HCT116 (cell line): ENCODE data around the gene UBL5. TPM values are rescaled to one million over a fixed set of nuclear protein-coding genes. Genes with fewer than 3 reads are reported as not detected.

Source experiments
- ATAC-seq: fragments of 200-7000 bp; cut with Tn5 transposase; 2 replicates; pipeline ENCODE4 v1.9.1; 2020; ENCODE audit warnings: mild to moderate bottlenecking, moderate library complexity
- BruUV-seq: library from RNA; stranded (reverse); fragments of 400-500 nt; replicated peaks from 2 replicates; lab custom pipeline; 2021; lab: Mats Ljungman, UMichigan
- CTCF ChIA-PET: fragments of 300-600 bp; sonication (Branson Sonifier 250); formaldehyde crosslinking; loops from one replicate; lab custom pipeline; 2021; ENCODE audit warnings: antibody characterized with exemption; lab: Charles Lee
- POLR2A ChIA-PET: fragments of 300-600, 350-600 bp; sonication (Branson Sonifier 250); formaldehyde crosslinking; loops from one replicate; lab custom pipeline; 2021; ENCODE audit warnings: antibody characterized with exemption; lab: Charles Lee
- RAD21 ChIA-PET, 2 experiments: fragments of 300-600 bp; sonication (Branson Sonifier 250); formaldehyde crosslinking; loops; one replicate each; lab custom pipeline; 2023; ENCODE audit warnings: low total read pairs in 2 of 2; ENCODE audit not compliant: uncharacterized antibody in 2 of 2, unreplicated experiment in 2 of 2, low non-redundant PET in 1 of 2; lab: Charles Lee
- DNase-seq: peaks from one replicate; pipeline ENCODE4 v3.0.0-alpha.2; 2010; ENCODE audit warnings: low read depth, low spot score
- H2AFZ ChIP-seq: fragments of 200-600 bp; shearing (Covaris generic), sonication (generic); 2 replicates; pipeline ENCODE4 v1.6.1; 2017; ENCODE audit warnings: low read depth, mixed run types, mixed read lengths, antibody characterized with exemption, low read length; ENCODE audit not compliant: poor library complexity, severe bottlenecking
- H3K27ac ChIP-seq: 2 replicates; pipeline ENCODE4 v1.5.1; 2012; ENCODE audit warnings: low read depth, low read length
- H3K27me3 ChIP-seq: fragments of 200-600 bp; sonication (generic); 2 replicates; pipeline ENCODE4 v1.6.1; 2016; ENCODE audit warnings: mixed run types, low read length, mixed read lengths; ENCODE audit not compliant: insufficient read depth
- H3K36me3 ChIP-seq, 2 experiments: fragments of 200-500 bp in 1 of 2; fragments of 200-600 bp in 1 of 2; sonication (Bioruptor generic) in 1 of 2; sonication (generic) in 1 of 2; 2 replicates each; pipeline versions ENCODE4 v1.5.1 to v1.6.1; 2014 to 2016; ENCODE audit warnings: low read length in 2 of 2, inconsistent platforms in 1 of 2, mixed read lengths in 1 of 2, mixed run types in 1 of 2; ENCODE audit not compliant: insufficient read depth in 2 of 2, control insufficient read depth in 1 of 2
- H3K4me1 ChIP-seq, 2 experiments: fragments of 200-600 bp in 1 of 2; sonication (generic) in 1 of 2; 2 replicates each; pipeline versions ENCODE4 v1.5.1 to v1.6.1; 2012 to 2017; ENCODE audit warnings: low read length in 2 of 2, inconsistent platforms in 1 of 2, mild to moderate bottlenecking in 1 of 2, mixed read lengths in 1 of 2, mixed run types in 1 of 2, moderate library complexity in 1 of 2; ENCODE audit not compliant: insufficient read depth in 2 of 2, control insufficient read depth in 1 of 2
- H3K4me2 ChIP-seq: fragments of 200-600 bp; sonication (generic); 2 replicates; pipeline ENCODE4 v1.6.1; 2017; ENCODE audit warnings: mixed run types, low read length, mixed read lengths
- H3K4me3 ChIP-seq, 2 experiments: fragments of 200-600 bp in 1 of 2; sonication (generic) in 1 of 2; replicated peaks in 1 of 2; 2 replicates each; pipeline ENCODE4 v1.5.1; 2011 to 2016; ENCODE audit warnings: low read length in 2 of 2, control low read depth in 1 of 2, low read depth in 1 of 2, mild to moderate bottlenecking in 1 of 2, mixed read lengths in 1 of 2, mixed run types in 1 of 2
- H3K79me2 ChIP-seq: fragments of 200-600 bp; sonication (generic); 2 replicates; pipeline ENCODE4 v1.6.1; 2017; ENCODE audit warnings: mild to moderate bottlenecking, mixed run types, low read length, moderate library complexity, mixed read lengths; ENCODE audit not compliant: insufficient read depth
- H3K9ac ChIP-seq: fragments of 200-600 bp; sonication (generic); 2 replicates; pipeline ENCODE4 v1.6.1; 2016; ENCODE audit warnings: low read length, mixed read lengths
- H3K9me2 ChIP-seq: fragments of 200-600 bp; sonication (generic), shearing (Covaris generic); 2 replicates; pipeline ENCODE4 v1.6.1; 2017; ENCODE audit warnings: mixed run types, mild to moderate bottlenecking, moderate library complexity; ENCODE audit not compliant: insufficient read depth
- H3K9me3 ChIP-seq, 2 experiments: fragments of 200-500 bp in 1 of 2; fragments of 200-600 bp in 1 of 2; sonication (Bioruptor generic) in 1 of 2; sonication (generic) in 1 of 2; 2 replicates each; pipeline ENCODE4 v1.6.1; 2014 to 2017; ENCODE audit warnings: low read length in 2 of 2, mixed read lengths in 2 of 2, inconsistent platforms in 1 of 2, low read depth in 1 of 2, mild to moderate bottlenecking in 1 of 2, mixed run types in 1 of 2, moderate library complexity in 1 of 2; ENCODE audit not compliant: control insufficient read depth in 1 of 2, insufficient read depth in 1 of 2
- H4K20me1 ChIP-seq: fragments of 200-600 bp; sonication (generic), shearing (Covaris generic); 2 replicates; pipeline ENCODE4 v1.6.1; 2017; ENCODE audit warnings: mixed run types, mild to moderate bottlenecking, moderate library complexity; ENCODE audit not compliant: insufficient read depth
- CBX3 ChIP-seq: IDR thresholded peaks from 2 replicates; pipeline ENCODE4 v1.6.1; 2012; ENCODE audit warnings: low read depth
- CEBPB ChIP-seq: IDR thresholded peaks from 2 replicates; pipeline ENCODE4 v1.6.1; 2012; ENCODE audit warnings: low read depth
- ELF1 ChIP-seq: IDR thresholded peaks from 2 replicates; pipeline ENCODE4 v1.6.1; 2012; ENCODE audit warnings: low read depth, borderline replicate concordance
- EZH2 ChIP-seq: fragments of 200-600 bp; sonication (generic); IDR thresholded peaks from 2 replicates; pipeline ENCODE4 v1.6.1; 2017; ENCODE audit warnings: antibody characterized with exemption, mixed run types
- EZH2phosphoT487 ChIP-seq: fragments of 200-600 bp; IDR thresholded peaks from 2 replicates; pipeline ENCODE4 v1.6.1; 2018; ENCODE audit warnings: antibody characterized with exemption, borderline replicate concordance
- FOSL1 ChIP-seq: IDR thresholded peaks from 2 replicates; pipeline ENCODE4 v1.6.1; 2012; ENCODE audit warnings: low read depth
- JUND ChIP-seq: IDR thresholded peaks from 2 replicates; pipeline ENCODE4 v1.6.1; 2012
- POLR2A ChIP-seq: IDR thresholded peaks from 2 replicates; pipeline ENCODE4 v1.7.0; 2011; ENCODE audit warnings: borderline replicate concordance; ENCODE audit not compliant: insufficient read depth, insufficient read length; ENCODE audit errors: extremely low read depth
- POLR2AphosphoS5 ChIP-seq: IDR thresholded peaks from 2 replicates; pipeline ENCODE4 v1.6.1; 2011; ENCODE audit warnings: mild to moderate bottlenecking, low read depth, low read length, moderate library complexity
- SIN3A ChIP-seq: IDR thresholded peaks from 2 replicates; pipeline ENCODE4 v1.6.1; 2012; ENCODE audit warnings: low read depth
- SP1 ChIP-seq: IDR thresholded peaks from 2 replicates; pipeline ENCODE4 v1.6.1; 2012; ENCODE audit warnings: low read depth
- TCF7L2 ChIP-seq: IDR thresholded peaks from 2 replicates; pipeline ENCODE4 v1.7.0; 2011; ENCODE audit warnings: borderline replicate concordance, inconsistent platforms; ENCODE audit not compliant: insufficient read depth, insufficient read length; ENCODE audit errors: extremely low read depth
- YY1 ChIP-seq: IDR thresholded peaks from 2 replicates; pipeline ENCODE4 v1.6.1; 2011; ENCODE audit warnings: low read length, low read depth, moderate library complexity, mild to moderate bottlenecking; ENCODE audit not compliant: insufficient replicate concordance; ENCODE audit errors: extremely low read depth
- ZFX ChIP-seq: fragments of 450-650 bp; IDR thresholded peaks from 2 replicates; pipeline ENCODE4 v1.6.1; 2017
- ZNF274 ChIP-seq: fragments of 200-500 bp; sonication (Bioruptor generic); IDR thresholded peaks from 2 replicates; pipeline ENCODE4 v1.6.1; 2014; ENCODE audit warnings: mild to moderate bottlenecking, low read depth, low read length, inconsistent platforms
- intact Hi-C: fragments of 100-400 bp; cut with micrococcal nuclease; formaldehyde crosslinking; loops from 2 replicates; pipeline ENCODE4 v1.10.0; 2022
- total RNA-seq: library from RNA; stranded (reverse); gene quantifications from one replicate; pipeline ENCODE4 v1.2.1, GENCODE V29; 2021; ENCODE audit not compliant: unreplicated experiment
- TF ChIP-seq, protein P1 (sequence below): IDR thresholded peaks from 2 replicates; pipeline ENCODE4 v1.6.1; 2012; ENCODE audit warnings: low read depth
- TF ChIP-seq, protein P2 (sequence below): IDR thresholded peaks from 2 replicates; pipeline ENCODE4 v1.6.1; 2012
- TF ChIP-seq, protein P3 (sequence below): IDR thresholded peaks from 2 replicates; pipeline ENCODE4 v1.6.1; 2011; ENCODE audit warnings: mild to moderate bottlenecking, low read length, moderate library complexity; ENCODE audit not compliant: insufficient replicate concordance; ENCODE audit errors: extremely low read depth

UBL5 gene
- total RNA-seq, 1 experiment from 2014 or later = 335 TPM

DNA sequence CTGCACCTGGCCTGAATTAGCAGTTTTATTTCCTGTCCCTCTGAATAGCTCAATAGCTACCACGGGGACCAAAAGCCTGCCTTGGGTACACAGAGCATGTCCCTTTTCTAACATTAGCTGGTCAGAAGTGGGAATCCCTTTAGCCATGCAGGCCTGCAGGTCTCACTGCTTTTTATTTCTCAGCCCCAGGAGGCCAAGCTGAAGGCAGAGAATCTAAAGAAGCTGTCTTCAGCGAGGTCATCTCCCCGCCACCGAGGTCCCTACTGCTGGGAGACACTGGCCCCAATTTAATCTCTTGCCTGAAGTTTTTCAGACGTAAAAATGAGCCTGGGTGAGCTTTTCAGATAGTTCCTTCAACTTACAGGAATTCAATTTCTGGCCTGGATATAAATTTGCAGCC lies 48.1 kb downstream of the UBL5 start:
- ChIA-PET RAD21 (no interaction called here), POLR2A (no interaction called here), CTCF (no interaction called here)
- Histone ChIP-seq H3K27me3 (no peaks in the 10 kb centered on the region), H3K4me1 (peaks cover 9 to 14% of the 10 kb centered on the region in 2 experiments), H4K20me1 (no peaks in the 10 kb centered on the region), H3K4me2 (no peak overlapping the region), H3K4me3 (no peak overlapping the region), H3K79me2 (no peaks in the 10 kb centered on the region), H3K9me2 (no peaks in the 10 kb centered on the region), H3K36me3 (no peaks in the 10 kb centered on the region), H3K27ac (no peak overlapping the region), H2AFZ (no peak overlapping the region), H3K9me3 (no peaks in the 10 kb centered on the region), H3K9ac (no peak overlapping the region)
- no TSS peak for BruUV-seq
- intact Hi-C loops = no loop called here
- no peak for DNase-seq
- TF ChIP-seq SP1 = no peak
- TF ChIP-seq ZFX = no peak
- TF ChIP-seq POLR2AphosphoS5 = no peak
- TF ChIP-seq, protein P1, sequence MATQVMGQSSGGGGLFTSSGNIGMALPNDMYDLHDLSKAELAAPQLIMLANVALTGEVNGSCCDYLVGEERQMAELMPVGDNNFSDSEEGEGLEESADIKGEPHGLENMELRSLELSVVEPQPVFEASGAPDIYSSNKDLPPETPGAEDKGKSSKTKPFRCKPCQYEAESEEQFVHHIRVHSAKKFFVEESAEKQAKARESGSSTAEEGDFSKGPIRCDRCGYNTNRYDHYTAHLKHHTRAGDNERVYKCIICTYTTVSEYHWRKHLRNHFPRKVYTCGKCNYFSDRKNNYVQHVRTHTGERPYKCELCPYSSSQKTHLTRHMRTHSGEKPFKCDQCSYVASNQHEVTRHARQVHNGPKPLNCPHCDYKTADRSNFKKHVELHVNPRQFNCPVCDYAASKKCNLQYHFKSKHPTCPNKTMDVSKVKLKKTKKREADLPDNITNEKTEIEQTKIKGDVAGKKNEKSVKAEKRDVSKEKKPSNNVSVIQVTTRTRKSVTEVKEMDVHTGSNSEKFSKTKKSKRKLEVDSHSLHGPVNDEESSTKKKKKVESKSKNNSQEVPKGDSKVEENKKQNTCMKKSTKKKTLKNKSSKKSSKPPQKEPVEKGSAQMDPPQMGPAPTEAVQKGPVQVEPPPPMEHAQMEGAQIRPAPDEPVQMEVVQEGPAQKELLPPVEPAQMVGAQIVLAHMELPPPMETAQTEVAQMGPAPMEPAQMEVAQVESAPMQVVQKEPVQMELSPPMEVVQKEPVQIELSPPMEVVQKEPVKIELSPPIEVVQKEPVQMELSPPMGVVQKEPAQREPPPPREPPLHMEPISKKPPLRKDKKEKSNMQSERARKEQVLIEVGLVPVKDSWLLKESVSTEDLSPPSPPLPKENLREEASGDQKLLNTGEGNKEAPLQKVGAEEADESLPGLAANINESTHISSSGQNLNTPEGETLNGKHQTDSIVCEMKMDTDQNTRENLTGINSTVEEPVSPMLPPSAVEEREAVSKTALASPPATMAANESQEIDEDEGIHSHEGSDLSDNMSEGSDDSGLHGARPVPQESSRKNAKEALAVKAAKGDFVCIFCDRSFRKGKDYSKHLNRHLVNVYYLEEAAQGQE = no peak
- no peak for TF ChIP-seq POLR2A
- no peak for TF ChIP-seq ZNF274
- no peak for TF ChIP-seq EZH2
- TF ChIP-seq, protein P2, sequence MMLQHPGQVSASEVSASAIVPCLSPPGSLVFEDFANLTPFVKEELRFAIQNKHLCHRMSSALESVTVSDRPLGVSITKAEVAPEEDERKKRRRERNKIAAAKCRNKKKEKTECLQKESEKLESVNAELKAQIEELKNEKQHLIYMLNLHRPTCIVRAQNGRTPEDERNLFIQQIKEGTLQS = no peak
- TF ChIP-seq SIN3A = no peak
- no peak for TF ChIP-seq JUND
- TF ChIP-seq, protein P3, sequence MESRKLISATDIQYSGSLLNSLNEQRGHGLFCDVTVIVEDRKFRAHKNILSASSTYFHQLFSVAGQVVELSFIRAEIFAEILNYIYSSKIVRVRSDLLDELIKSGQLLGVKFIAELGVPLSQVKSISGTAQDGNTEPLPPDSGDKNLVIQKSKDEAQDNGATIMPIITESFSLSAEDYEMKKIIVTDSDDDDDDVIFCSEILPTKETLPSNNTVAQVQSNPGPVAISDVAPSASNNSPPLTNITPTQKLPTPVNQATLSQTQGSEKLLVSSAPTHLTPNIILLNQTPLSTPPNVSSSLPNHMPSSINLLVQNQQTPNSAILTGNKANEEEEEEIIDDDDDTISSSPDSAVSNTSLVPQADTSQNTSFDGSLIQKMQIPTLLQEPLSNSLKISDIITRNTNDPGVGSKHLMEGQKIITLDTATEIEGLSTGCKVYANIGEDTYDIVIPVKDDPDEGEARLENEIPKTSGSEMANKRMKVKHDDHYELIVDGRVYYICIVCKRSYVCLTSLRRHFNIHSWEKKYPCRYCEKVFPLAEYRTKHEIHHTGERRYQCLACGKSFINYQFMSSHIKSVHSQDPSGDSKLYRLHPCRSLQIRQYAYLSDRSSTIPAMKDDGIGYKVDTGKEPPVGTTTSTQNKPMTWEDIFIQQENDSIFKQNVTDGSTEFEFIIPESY = no peak
- no peak for TF ChIP-seq CEBPB
- TF ChIP-seq EZH2phosphoT487 = no peak
- no peak for TF ChIP-seq CBX3
- TF ChIP-seq FOSL1 = no peak
- TF ChIP-seq YY1 = no peak
- no peak for TF ChIP-seq ELF1
- no peak for TF ChIP-seq TCF7L2
- no peak for ATAC-seq
